VCaP (cell line): ENCODE measurements around the gene ABCB9.

Source experiments
- H3K27ac ChIP-seq: fragments of 450-650 bp; 2 replicates; pipeline ENCODE4 v1.5.1; 2017
- CTCF ChIP-seq: fragments of 450-650 bp; conservative IDR thresholded peaks from 2 replicates; pipeline ENCODE4 v1.5.1; 2017; ENCODE audit warnings: mild to moderate bottlenecking, moderate library complexity

ABCB9 gene

GRCh38 chr12:122974892-122975789, 8.9 kb upstream of the ABCB9 start, which contains the start of gene OGFOD2:
Gene OGFOD2, plus strand, starts transcription at chr12:122975244. Its CDS starts 8 bp downstream, at chr12:122975252.
- H3K27ac ChIP-seq, result peak within 1 kb of the TSS; percentile 99
- TF ChIP-seq CTCF, result no peak

- no peak for TF ChIP-seq CTCF
These were observed 8.1 kb upstream of the ABCB9 start for GRCh38 chr12:122974274-122974891.

GRCh38 chr12:122969676-122970075, 3.4 kb upstream of the ABCB9 start:
- H3K27ac ChIP-seq, result peak overlapping the region; percentile 26
- no peak for TF ChIP-seq CTCF

More at GRCh38 chr12:122974274-122974891, 8.1 kb upstream of the ABCB9 start:
- H3K27ac ChIP-seq, result peak overlapping the region; percentile 99

GRCh38 chr12:122968104-122968503, 1.8 kb upstream of the ABCB9 start:
- no peak overlapping the region for H3K27ac ChIP-seq
- TF ChIP-seq CTCF, result no peak

- TF ChIP-seq CTCF, result no peak
- peak overlapping the region; percentile 19; the same call in 1 of the 2 replicates for H3K27ac ChIP-seq
These were observed 684 bp upstream of the ABCB9 start for GRCh38 chr12:122966743-122967550.

GRCh38 chr12:122965321-122965751, 927 bp downstream of the ABCB9 start:
- H3K27ac ChIP-seq, result peak overlapping the region; percentile 62; the same call in 1 of the 2 replicates
- TF ChIP-seq CTCF, result no peak
